Measurements from ENCODE around the gene DAZAP1.

- TF ChIP-seq ZNF512 (CRISPR knock-in tag; IDR thresholded peaks at IDR 0.05; ENCODE audit: borderline replicate concordance) (no peak), NFYB (CRISPR knock-in tag; conservative IDR thresholded peaks at IDR 0.05; ENCODE audit: low read depth) (no peak), TP53 (CRISPR knock-in tag; IDR thresholded peaks at IDR 0.05) (no peak), ATF1 (CRISPR knock-in tag; IDR thresholded peaks at IDR 0.05) (no peak)
- TF ChIP-seq, protein P1, sequence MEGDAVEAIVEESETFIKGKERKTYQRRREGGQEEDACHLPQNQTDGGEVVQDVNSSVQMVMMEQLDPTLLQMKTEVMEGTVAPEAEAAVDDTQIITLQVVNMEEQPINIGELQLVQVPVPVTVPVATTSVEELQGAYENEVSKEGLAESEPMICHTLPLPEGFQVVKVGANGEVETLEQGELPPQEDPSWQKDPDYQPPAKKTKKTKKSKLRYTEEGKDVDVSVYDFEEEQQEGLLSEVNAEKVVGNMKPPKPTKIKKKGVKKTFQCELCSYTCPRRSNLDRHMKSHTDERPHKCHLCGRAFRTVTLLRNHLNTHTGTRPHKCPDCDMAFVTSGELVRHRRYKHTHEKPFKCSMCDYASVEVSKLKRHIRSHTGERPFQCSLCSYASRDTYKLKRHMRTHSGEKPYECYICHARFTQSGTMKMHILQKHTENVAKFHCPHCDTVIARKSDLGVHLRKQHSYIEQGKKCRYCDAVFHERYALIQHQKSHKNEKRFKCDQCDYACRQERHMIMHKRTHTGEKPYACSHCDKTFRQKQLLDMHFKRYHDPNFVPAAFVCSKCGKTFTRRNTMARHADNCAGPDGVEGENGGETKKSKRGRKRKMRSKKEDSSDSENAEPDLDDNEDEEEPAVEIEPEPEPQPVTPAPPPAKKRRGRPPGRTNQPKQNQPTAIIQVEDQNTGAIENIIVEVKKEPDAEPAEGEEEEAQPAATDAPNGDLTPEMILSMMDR (IDR thresholded peaks at IDR 0.05), result no peak
- TF ChIP-seq, protein P2, sequence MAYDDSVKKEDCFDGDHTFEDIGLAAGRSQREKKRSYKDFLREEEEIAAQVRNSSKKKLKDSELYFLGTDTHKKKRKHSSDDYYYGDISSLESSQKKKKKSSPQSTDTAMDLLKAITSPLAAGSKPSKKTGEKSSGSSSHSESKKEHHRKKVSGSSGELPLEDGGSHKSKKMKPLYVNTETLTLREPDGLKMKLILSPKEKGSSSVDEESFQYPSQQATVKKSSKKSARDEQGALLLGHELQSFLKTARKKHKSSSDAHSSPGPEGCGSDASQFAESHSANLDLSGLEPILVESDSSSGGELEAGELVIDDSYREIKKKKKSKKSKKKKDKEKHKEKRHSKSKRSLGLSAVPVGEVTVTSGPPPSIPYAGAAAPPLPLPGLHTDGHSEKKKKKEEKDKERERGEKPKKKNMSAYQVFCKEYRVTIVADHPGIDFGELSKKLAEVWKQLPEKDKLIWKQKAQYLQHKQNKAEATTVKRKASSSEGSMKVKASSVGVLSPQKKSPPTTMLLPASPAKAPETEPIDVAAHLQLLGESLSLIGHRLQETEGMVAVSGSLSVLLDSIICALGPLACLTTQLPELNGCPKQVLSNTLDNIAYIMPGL (CRISPR knock-in tag; IDR thresholded peaks at IDR 0.05), result no peak
These were observed 61.0 kb downstream of the DAZAP1 start for GRCh38 chr19:1468274-1468820.
